ENCODE results near the gene POLR3H. TPM values are rescaled to one million over a fixed set of nuclear protein-coding genes. Genes with fewer than 3 reads are reported as not detected.

The POLR3H gene
- total and polyA plus RNA-seq, 2 donors (not counting 3 experiments of a cell fraction or from before 2014, with no cell fraction given), result 31.2 to 39.4 TPM

DNA sequence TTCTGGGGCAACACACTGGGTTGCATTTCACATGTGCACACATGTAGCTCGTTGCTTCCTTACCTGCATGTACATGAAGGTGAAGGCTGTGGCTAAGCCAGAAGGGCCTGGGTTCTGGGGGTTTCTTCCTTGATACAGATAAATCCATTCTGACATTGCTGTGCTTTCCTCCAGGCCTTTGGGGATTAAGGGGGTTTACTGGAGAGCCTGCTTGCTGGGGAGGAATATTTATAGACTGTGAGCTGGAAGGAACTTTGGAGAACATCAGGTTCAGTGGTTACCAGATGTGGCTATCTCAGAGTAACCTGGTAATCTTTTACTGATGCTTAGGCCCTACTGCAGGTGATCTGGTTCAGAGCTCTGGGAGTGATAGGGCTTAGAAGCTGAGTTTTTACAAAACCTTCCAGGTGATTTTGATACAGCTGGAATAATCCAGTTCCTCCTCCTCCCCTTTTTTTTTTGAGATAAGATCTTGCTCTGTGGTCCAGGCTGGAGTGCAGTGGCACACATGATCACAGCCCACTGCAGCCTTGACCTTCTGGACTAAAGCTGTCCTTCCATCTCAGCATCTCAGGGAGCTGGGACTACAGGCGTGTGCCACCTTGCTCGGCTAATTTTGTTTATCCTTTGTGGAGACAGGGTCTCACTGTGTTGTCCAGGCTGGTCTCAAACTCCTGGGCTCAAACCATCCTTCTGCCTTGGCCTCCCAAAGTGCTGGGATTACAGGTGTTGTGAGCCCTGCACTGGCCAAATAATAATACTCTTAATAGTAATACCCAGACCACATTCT lies 55.5 kb downstream of the POLR3H start:
- dilution Hi-C loops (cut with MboI; ENCODE audit: extremely low pct_ligation_motif_present, low sequenced_read_pairs), result no loop called here
- H3K9me3 ChIP-seq (replicated peaks; ENCODE audit: control insufficient read depth, insufficient read depth, low read length), result no peaks in the 10 kb centered on the region
- no TSS peak for BruUV-seq (replicated peaks)
- ChIA-PET CTCF (interaction anchor here (1.2 to 1.7 kb wide), 2 partner anchors 29 to 39 kb away, joined by 3 to 6 read pairs; no protein-coding TSS in a partner anchor), POLR2A (no interaction called here)
- TF ChIP-seq POLR2A (IDR thresholded peaks at IDR 0.05; ENCODE audit: low read depth, low read length) (no peak), JUN (IDR thresholded peaks at IDR 0.05; ENCODE audit: borderline replicate concordance, insufficient read depth, insufficient read length, low read depth) (no peak), MYC (IDR thresholded peaks at IDR 0.05; ENCODE audit: low read depth, low read length) (no peak), CTCF (IDR thresholded peaks at IDR 0.05; ENCODE audit: extremely low read depth in 1 of 2, insufficient read depth in 1 of 2, low read depth in 1 of 2, low read length in 2 of 2) (no peak), FOS (IDR thresholded peaks at IDR 0.05; ENCODE audit: borderline replicate concordance, insufficient read depth, low read length) (no peak), GATA2 (IDR thresholded peaks at IDR 0.05; ENCODE audit: insufficient read depth, insufficient read length, low read depth, low read length) (no peak), POLR2AphosphoS5 (IDR thresholded peaks at IDR 0.05; ENCODE audit: insufficient read depth, low read depth, low read length) (no peak), EZH2 (IDR thresholded peaks at IDR 0.05; ENCODE audit: borderline replicate concordance, low read depth, low read length, severe bottlenecking) (no peak)
- TF ChIP-seq, protein P1, sequence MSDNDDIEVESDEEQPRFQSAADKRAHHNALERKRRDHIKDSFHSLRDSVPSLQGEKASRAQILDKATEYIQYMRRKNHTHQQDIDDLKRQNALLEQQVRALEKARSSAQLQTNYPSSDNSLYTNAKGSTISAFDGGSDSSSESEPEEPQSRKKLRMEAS (IDR thresholded peaks at IDR 0.05; ENCODE audit: insufficient read depth, insufficient read length), result no peak
- H3K9me1 ChIP-seq (replicated peaks; ENCODE audit: control insufficient read depth, extremely low read depth, insufficient read depth, low read length), result no peaks in the 10 kb centered on the region
- H3K36me3 ChIP-seq (ENCODE audit: control insufficient read depth in 2 of 2, extremely low read depth in 1 of 2, insufficient read depth in 2 of 2, low read length in 2 of 2), result no peaks in the 10 kb centered on the region
- no peaks in the 10 kb centered on the region for H3K4me1 ChIP-seq (ENCODE audit: control insufficient read depth, extremely low read depth, insufficient read depth, low read length)
- H3K27ac ChIP-seq (ENCODE audit: insufficient read depth, low read depth, low read length), result no peak overlapping the region
- no peaks in the 10 kb centered on the region for H4K20me1 ChIP-seq (replicated peaks; ENCODE audit: control insufficient read depth, extremely low read depth, insufficient read depth, low read length)
- H3K79me2 ChIP-seq (ENCODE audit: control insufficient read depth, insufficient read depth, low read length), result peaks cover 35% of the 10 kb centered on the region
- H3K9ac ChIP-seq (replicated peaks; ENCODE audit: extremely low read depth, insufficient read depth, low read length), result no peak overlapping the region
- intact Hi-C loops (cut with micrococcal nuclease), result no loop called here
- no peak overlapping the region for H2AFZ ChIP-seq (ENCODE audit: low read depth, low read length)
- H3K4me3 ChIP-seq (replicated peaks in 1 of 3; ENCODE audit: insufficient read depth in 1 of 3, low read depth in 1 of 3, low read length in 3 of 3), result no peak overlapping the region
- FAIRE-seq, result no peak
- H3K4me2 ChIP-seq (ENCODE audit: insufficient read depth, low read length), result no peak overlapping the region
- no peak for DNase-seq (ENCODE audit: low read depth, low spot score)
- H3K27me3 ChIP-seq (ENCODE audit: control insufficient read depth in 2 of 2, insufficient read depth in 2 of 2, low read length in 2 of 2), result no peaks in the 10 kb centered on the region

All from endothelial cell of umbilical vein (primary cell).